Testis (tissue), 3 donors: Measurements from ENCODE around the gene TLE1. TPM values are rescaled to one million over a fixed set of nuclear protein-coding genes. Genes with fewer than 3 reads are reported as not detected.

Experiments
- DNase-seq: peaks from one replicate; pipeline ENCODE4 v3.0.0-alpha.2; 2019
- H3K27ac ChIP-seq, 2 donors: fragments of 200-600 bp; sonication (generic); one replicate each; pipeline ENCODE4 v1.5.1; 2019
- H3K27me3 ChIP-seq: fragments of 200-600 bp; sonication (generic); one replicate; pipeline ENCODE4 v1.5.1; 2019
- H3K36me3 ChIP-seq: fragments of 200-600 bp; sonication (generic); one replicate; pipeline ENCODE4 v1.5.1; 2017; ENCODE audit warnings: low read depth; ENCODE audit errors: missing control alignments
- H3K4me1 ChIP-seq: fragments of 200-600 bp; sonication (generic); one replicate; pipeline ENCODE4 v1.5.1; 2019
- H3K4me3 ChIP-seq, 2 donors: fragments of 200-600 bp; sonication (generic); one replicate each; pipeline ENCODE4 v1.5.1; 2017 to 2019
- H3K9me3 ChIP-seq: fragments of 200-600 bp; sonication (generic); one replicate; pipeline ENCODE4 v1.5.1; 2017
- POLR2A ChIP-seq: fragments of 450-650 bp; IDR thresholded peaks from one replicate; pipeline ENCODE4 v1.6.1; 2017; ENCODE audit warnings: antibody characterized with exemption, mild to moderate bottlenecking, moderate library complexity
- WGBS, 2 donors: methylation state at CpG; one replicate each; pipeline ENCODE4 v1.1.5; 2018; 5-methylcytosine and 5-hydroxymethylcytosine counted together
- intact Hi-C: fragments of 100-400 bp; cut with DNase I; formaldehyde crosslinking; loops from one replicate; pipeline ENCODE4 v1.15.1; 2023; ENCODE audit warnings: low total_unique reads
- polyA plus RNA-seq: library from polyadenylated mRNA; stranded (reverse); fragments of 350-450 nt; fragmentation: Illumina TruSeq; extraction: RNeasy Lipid Tissue Mini Kit (QIAGEN cat#74804); gene quantifications from one replicate; pipeline ENCODE4 v1.2.3, GENCODE V29; 2014; ENCODE audit warnings: low read depth, low replicate concordance; ENCODE audit not compliant: insufficient read depth
- total RNA-seq, 2 donors: library from RNA; depleted of rRNA; stranded (reverse); fragments of >200 nt; gene quantifications; one replicate each; pipeline ENCODE4 v1.2.3, GENCODE V29; 2016
- TF ChIP-seq, protein P1 (sequence below), 3 experiments: fragments of 450-650 bp in 2 of 3; fragments of 200-600 bp in 1 of 3; sonication (generic) in 1 of 3; IDR thresholded peaks; one replicate each; pipeline ENCODE4 v1.5.1; 2016 to 2019; ENCODE audit warnings: antibody characterized with exemption in 3 of 3, mild to moderate bottlenecking in 2 of 3, moderate library complexity in 1 of 3

TLE1 gene
- total and polyA plus RNA-seq, 3 donors from 2014 or later = 53.3 to 95.8 (median 81.0) TPM

DNA sequence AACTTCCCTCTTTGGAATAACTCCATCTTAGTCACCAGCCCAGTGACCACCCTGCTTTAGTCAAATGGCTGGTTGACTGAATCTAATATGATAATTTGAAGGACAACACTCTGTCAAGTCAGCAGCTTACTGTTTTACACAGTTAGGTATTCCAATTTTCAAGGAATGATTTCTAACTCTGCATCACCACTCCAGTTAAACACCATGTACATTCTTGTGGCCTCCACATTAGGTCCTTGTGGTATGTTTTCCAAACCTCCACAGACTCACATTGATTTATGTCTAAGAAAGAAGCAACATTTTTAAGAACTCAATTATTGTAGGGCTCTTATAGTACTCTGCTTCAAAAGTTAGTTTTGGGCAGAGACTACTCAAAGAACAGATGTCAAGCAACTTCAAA is 110.7 kb downstream of the TLE1 start:
- H3K27me3 ChIP-seq = no peaks in the 10 kb centered on the region
- no peaks in the 10 kb centered on the region for H3K4me1 ChIP-seq
- TF ChIP-seq POLR2A = no peak
- TF ChIP-seq, protein P1, sequence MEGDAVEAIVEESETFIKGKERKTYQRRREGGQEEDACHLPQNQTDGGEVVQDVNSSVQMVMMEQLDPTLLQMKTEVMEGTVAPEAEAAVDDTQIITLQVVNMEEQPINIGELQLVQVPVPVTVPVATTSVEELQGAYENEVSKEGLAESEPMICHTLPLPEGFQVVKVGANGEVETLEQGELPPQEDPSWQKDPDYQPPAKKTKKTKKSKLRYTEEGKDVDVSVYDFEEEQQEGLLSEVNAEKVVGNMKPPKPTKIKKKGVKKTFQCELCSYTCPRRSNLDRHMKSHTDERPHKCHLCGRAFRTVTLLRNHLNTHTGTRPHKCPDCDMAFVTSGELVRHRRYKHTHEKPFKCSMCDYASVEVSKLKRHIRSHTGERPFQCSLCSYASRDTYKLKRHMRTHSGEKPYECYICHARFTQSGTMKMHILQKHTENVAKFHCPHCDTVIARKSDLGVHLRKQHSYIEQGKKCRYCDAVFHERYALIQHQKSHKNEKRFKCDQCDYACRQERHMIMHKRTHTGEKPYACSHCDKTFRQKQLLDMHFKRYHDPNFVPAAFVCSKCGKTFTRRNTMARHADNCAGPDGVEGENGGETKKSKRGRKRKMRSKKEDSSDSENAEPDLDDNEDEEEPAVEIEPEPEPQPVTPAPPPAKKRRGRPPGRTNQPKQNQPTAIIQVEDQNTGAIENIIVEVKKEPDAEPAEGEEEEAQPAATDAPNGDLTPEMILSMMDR (IDR thresholded peaks at IDR 0.05) = no peak
- H3K36me3 ChIP-seq = no peaks in the 10 kb centered on the region
- DNase-seq = no peak
- intact Hi-C loops = no loop called here
- no peaks in the 10 kb centered on the region for H3K9me3 ChIP-seq
- no peak overlapping the region for H3K4me3 ChIP-seq
- H3K27ac ChIP-seq = no peak overlapping the region

DNA sequence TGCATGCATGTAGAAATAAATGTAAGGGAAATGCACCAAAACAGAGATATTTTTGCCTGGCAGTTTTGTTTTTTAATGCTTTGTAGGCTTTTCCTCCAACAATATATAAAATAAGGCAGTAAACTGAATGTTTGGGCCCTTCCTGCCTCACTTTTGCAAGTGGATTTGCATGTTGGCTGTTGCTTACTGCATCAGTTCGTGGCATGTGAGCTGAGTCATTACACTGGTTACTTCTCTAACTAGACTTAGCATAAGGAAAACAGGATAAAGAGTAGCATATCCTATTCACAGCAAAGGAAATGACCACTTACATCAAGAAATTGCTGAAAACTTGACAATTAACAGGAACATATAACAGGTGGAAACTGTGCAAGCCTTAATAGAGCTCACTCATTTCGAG is 113.4 kb downstream of the TLE1 start:
- Histone ChIP-seq H3K4me3 (no peak overlapping the region), H3K36me3 (no peaks in the 10 kb centered on the region), H3K27ac (no peak overlapping the region), H3K9me3 (no peaks in the 10 kb centered on the region), H3K27me3 (no peaks in the 10 kb centered on the region), H3K4me1 (no peaks in the 10 kb centered on the region)
- intact Hi-C loops = no loop called here
- no peak for TF ChIP-seq POLR2A
- TF ChIP-seq, protein P1 (IDR thresholded peaks at IDR 0.05) = no peak
- WGBS, 2 donors = 52 to 74% methylated on average over 2 of the region's 2 CpGs
- DNase-seq = no peak

DNA sequence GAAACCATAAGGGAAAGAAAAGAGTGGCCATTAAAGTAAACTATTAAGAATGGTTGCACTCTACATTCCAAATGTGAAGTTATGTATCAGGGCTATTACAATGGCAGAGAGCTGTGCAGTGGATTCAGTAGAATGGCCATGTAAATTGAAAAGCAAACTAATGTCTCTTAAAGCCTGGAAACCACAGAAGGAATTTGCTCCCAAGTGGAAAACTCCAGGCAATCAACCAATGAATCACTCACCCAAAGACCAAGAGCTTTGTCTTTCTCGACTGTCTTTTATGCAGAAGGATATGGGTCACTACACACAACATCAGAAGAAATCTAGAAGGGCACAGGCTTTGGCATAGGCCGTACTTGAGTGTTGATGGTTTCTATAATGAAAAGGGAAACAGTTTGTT is 114.9 kb downstream of the TLE1 start:
- no peak for DNase-seq
- intact Hi-C loops = no loop called here
- H3K4me1 ChIP-seq = no peaks in the 10 kb centered on the region
- no peak overlapping the region for H3K4me3 ChIP-seq
- no peaks in the 10 kb centered on the region for H3K36me3 ChIP-seq
- no peaks in the 10 kb centered on the region for H3K27me3 ChIP-seq
- no peak overlapping the region for H3K27ac ChIP-seq
- 80 to 82% methylated on average over 2 of the region's 2 CpGs for WGBS, 2 donors
- TF ChIP-seq, protein P1 (IDR thresholded peaks at IDR 0.05) = no peak
- TF ChIP-seq POLR2A = no peak
- H3K9me3 ChIP-seq = no peaks in the 10 kb centered on the region

DNA sequence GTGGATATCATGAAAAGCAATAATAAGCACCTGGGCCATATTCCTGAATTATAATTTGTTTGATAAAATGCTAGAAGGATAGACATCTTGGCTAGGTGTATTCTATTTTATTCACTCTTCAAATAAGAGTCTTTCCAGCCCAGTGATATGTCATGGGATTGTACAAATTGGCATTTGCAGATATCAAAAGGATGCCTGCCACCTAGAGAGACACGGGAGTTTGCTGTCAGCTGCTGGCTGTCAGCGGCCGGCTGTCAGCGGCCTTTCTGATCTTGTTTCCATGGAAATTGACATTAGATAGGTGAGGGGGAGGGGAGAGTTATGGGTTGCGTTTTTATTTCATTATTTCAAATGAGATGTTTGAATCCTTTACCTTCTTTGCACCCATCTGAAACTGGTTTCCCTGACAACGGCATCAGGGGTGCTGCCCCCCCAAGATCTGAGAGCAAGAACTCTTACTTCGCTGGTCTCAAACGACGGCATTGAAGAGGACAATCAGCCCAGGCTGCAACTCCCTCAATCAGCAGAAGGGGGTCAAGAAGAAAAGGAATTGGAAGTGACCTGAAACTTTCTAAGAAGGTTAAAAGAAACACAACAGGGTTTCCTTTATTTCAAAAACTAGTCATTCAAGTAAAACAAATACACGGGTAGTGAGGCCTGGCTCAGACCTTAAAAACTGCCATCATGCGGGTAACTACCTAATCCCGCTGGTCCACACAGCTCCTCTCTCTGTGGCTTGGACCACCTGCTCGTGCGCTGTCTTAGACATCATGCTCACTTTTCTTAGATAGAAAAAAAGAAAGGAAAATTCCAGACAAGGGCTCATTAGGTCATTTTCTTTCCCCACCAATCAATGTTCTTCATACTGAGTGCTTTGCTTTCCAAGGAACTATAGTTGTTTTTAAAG is 115.7 kb downstream of the TLE1 start:
- H3K27me3 ChIP-seq = no peaks in the 10 kb centered on the region
- H3K9me3 ChIP-seq = no peaks in the 10 kb centered on the region
- no peak overlapping the region for H3K4me3 ChIP-seq
- DNase-seq = no peak
- no peak overlapping the region for H3K27ac ChIP-seq
- intact Hi-C loops = no loop called here
- WGBS, 2 donors = 77 to 82% methylated on average over 14 of the region's 14 CpGs
- no peaks in the 10 kb centered on the region for H3K36me3 ChIP-seq
- no peaks in the 10 kb centered on the region for H3K4me1 ChIP-seq
- TF ChIP-seq POLR2A = no peak
- TF ChIP-seq, protein P1 (IDR thresholded peaks at IDR 0.05) = no peak

DNA sequence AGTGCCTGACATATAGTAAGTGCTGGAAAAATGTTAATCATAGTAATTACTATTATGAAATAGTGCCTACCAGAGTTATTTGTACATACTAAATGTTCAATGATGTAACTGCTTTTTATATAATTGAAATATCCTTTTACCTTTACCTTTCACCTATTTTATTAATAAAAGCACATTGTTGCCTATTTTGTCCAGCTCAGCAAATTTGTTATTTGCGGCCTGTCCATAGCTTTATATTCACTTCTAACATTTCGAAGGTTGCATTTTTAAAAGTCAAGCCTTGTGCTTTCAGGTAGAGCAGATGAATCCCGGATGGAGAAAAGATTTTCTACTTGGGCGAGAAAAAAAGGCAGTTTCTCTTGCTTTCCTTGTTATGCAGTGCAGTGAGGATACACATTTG is 119.3 kb downstream of the TLE1 start:
- H3K27ac ChIP-seq = no peak overlapping the region

More for the DNA sequence above, 119.3 kb downstream of the TLE1 start:
- intact Hi-C loops = no loop called here
- DNase-seq = no peak
- Histone ChIP-seq H3K36me3 (no peaks in the 10 kb centered on the region), H3K27me3 (no peaks in the 10 kb centered on the region), H3K4me3 (no peak overlapping the region), H3K9me3 (no peaks in the 10 kb centered on the region), H3K4me1 (no peaks in the 10 kb centered on the region)
- TF ChIP-seq, protein P1 (IDR thresholded peaks at IDR 0.05) = no peak
- no peak for TF ChIP-seq POLR2A
- 90 to 92% methylated on average over 4 of the region's 4 CpGs for WGBS, 2 donors
